T-helper 2 cell treated with Interferon-gamma antibody and Interleukin-4, amounts not matched to agents 100 ng/mL and 5 ng/mL, for 36 hours (primary cell): ENCODE data around the gene SLC2A14. TPM values are rescaled to one million over a fixed set of nuclear protein-coding genes. Genes with fewer than 3 reads are reported as not detected.
"Not testable (repeated sequence)": the region's sequence is repeated elsewhere in the genome, so short reads cannot be mapped to it uniquely, and the experiment has no call there.

ENCODE experiments used
- intact Hi-C: fragments of 100-400 bp; cut with micrococcal nuclease; formaldehyde crosslinking; loops from one replicate; pipeline ENCODE4 v1.15.1; 2023
- total RNA-seq: library from RNA; stranded (reverse); gene quantifications from 2 replicates; pipeline ENCODE4 v1.2.3, GENCODE V29; 2022

SLC2A14 gene
- total RNA-seq, 1 donor from 2014 or later = not detected

DNA sequence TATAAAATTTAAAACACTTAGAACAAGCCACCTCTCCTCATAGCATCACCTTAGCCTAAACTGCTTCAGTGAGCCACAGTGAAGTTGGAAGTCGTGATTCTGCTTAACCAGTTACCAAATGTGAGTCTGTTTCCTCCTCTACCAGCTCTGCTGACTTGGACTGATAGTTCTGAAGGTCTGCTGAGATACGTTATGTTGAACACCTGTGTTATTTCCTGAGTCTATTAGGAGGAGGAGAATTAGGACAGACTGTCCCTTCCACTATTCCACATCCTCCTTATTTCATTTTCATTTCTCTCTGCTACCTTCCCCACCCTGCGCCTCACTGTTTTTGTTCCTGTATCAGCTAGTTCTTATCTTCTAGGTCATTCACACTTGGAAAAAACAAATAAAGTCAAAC lies 2.4 kb downstream of the SLC2A14 start:
- intact Hi-C loops = no loop called here

DNA sequence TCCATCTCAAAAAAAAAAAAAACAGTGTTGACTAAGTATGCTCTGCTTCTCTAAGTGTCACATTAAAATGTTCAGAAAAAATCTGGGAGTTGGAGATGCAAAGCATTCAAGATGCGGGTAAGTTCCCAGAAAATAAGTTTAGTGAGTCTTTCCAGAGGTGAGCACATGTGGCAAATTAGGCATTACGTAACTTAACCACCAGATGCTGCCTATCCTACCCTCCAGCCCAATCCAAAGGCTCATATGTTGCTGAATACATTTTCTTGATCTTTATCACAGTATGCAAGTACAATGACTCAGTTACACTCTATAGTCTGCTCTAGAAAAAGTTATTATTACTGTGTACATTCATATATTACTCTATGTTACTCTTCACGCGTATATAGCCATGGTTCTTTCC lies 3.6 kb downstream of the SLC2A14 start:
- intact Hi-C loops = no loop called here

DNA sequence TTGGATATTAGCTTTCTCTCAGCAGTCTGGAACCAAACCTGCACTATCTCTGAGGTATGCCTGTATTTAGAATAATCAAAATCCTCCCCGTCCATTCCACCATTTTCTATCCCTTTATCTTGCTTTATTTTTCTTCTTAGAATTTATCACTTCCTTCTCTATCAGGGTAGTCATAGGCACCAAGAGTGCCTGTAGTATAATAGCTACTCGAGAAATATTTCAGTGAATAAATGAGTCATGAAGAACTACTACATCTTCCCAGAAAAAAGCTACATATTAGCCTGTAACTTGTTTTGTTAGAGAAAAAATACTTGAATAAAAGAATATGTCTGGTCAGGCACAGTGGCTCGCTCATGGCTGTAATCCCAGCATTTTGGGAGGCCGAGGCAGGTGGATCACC lies 4.3 kb downstream of the SLC2A14 start:
- intact Hi-C loops = no loop called here

- intact Hi-C loops = no loop called here
These were observed 8.0 kb downstream of the SLC2A14 start for GRCh38 chr12:7864601-7865150.

DNA sequence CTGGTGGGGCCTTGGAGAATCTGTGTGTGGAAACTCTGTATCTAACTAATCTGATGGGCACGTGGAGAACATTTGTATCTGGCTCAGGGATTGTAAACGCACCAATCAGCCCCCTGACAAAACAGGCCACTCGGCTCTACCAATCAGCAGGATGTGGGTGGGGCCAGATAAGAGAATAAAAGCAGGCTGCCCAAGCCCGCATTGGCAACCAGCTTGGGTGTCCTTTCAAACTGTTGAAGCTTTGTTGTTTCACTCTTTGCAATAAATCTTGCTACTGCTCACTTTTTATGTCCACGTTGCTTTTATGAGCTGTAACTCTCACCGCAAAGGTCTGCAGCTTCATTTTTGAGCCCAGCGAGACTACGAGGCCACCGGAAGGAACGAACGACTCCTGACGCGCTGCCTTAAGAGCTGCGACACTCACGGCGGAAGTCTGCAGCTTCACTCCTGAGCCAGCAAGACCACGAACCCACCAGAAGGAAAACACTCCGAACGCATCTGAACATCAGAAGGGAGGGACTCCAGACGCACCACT lies 9.8 kb downstream of the SLC2A14 start:
- intact Hi-C loops = not testable (repeated sequence)

GRCh38 chr12:7862301-7862700 lies 10.4 kb downstream of the SLC2A14 start:
- intact Hi-C loops = not testable (repeated sequence)

DNA sequence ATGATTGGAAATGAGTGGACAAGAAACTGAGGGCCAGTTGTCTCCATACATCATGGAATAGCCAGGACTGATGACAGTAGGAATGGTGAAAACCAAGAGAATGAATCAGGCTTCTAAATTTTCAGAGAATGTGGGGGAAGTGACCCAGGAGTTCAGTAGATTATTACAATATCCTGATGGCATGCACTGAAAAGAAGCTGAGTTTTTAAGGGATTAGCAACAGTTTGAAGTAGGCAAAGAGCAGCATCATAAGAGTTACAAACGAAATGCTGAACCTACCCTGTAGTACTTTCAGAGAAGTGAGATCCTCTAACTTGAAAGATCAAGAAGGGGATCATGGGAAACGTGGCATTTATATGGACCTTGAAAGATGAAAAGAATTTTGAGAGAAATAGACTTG lies 13.2 kb downstream of the SLC2A14 start:
- intact Hi-C loops = no loop called here

GRCh38 chr12:7857971-7858370 lies 14.7 kb downstream of the SLC2A14 start:
- intact Hi-C loops = no loop called here

- intact Hi-C loops = no loop called here
These were observed 16.2 kb downstream of the SLC2A14 start for GRCh38 chr12:7856516-7856915.

- intact Hi-C loops = no loop called here
These were observed 19.2 kb downstream of the SLC2A14 start for GRCh38 chr12:7853557-7853956.

DNA sequence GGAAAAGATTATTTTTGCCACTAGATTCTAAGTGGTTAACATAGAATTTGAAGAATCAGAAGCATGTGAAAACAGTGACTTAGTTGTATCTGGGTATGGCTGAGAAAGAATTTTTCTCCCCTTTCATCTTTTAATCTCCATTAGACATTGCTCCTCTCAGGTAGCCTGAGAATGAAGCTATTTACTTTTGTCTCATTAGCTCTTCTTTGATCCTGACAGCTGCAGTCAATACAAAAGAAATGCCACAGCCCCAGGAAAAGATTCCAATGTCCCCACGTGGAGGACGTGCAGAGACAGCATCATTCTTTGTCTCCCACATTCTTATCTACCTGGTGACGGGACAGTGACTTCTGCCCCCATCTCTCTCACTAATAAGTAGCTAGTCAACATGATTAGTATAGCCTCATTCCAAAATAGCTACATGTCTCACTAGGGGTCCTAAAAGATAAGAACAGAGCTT lies 21.1 kb downstream of the SLC2A14 start:
- intact Hi-C loops = not testable (repeated sequence)

DNA sequence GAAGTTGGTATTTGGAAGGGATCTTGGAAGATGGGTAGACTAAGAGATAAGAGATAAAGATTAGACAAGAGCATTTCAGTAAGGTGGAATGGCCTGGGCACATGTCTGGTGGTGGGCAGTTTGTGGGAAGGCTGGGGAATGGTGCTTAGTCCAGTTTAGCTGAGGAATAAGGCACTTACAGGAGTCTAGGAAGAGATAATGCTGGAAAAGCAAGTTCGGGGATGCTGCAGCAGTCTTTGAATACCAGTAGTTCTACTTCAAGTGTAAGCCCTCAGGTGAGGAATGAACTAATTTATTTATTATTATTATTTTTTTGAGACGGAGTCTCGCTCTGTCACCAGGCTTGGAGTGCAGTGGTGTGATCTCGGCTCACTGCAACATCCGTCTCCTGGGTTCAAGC lies 22.6 kb downstream of the SLC2A14 start:
- intact Hi-C loops = not testable (repeated sequence)

DNA sequence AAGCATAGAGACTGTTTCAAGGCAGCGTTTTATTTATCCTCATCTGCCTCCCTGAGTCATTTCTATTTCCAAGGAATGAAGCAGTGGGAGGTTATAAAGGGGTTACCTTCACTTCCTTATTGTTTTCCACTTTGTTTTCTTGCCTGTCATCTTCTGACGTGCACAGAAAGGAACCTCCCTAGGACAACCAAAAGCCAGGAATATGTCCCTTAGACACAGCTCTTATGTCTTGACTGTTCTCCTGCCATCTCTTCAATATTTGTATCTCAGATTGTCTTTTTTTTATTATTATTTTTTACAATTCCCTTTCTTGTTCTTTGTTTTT lies 24.7 kb downstream of the SLC2A14 start:
- intact Hi-C loops = not testable (repeated sequence)

DNA sequence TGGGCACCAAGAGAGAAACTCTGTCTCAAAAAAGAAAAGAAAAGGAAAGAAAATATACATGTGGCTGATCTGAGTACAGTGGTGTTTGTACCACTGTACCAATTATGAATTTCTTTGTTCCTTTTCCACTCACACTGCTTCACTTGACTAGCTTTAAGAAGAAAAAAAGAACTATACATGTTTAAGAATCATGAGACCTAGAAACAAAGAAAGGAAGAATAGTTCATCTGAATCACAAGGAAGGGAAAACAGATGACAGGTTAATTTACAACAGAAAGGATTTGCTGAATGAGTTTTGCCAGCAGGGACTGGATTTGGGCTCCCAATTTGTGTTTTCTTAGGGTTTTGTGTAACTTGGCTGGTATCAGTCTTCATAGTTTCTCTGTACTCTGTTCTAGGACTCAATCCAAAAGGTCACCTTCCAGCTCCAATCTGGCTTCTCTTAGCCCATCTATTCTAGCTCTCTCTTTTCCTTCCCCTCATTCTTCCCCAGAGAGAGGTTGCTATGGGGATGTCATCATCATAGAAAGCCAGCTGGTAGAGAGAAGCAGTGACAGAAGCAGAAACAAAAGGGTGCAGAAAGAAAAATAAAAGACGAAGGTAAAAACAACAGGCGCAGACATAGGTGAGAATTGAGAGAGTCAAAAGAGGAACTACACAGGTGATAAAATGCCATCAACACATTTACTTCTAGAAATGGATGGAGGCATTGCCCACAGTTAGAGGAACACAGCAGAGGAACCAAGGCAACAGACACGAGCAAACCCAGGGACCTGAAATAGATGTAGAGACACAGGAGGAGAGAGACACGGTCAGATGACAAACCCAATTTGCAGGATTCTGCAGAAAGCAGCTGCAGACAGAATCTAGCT lies 25.3 kb downstream of the SLC2A14 start:
- intact Hi-C loops = not testable (repeated sequence)

- intact Hi-C loops = no loop called here
These were observed 28.6 kb downstream of the SLC2A14 start for GRCh38 chr12:7844116-7844515.

GRCh38 chr12:7843583-7843982 lies 29.1 kb downstream of the SLC2A14 start:
- intact Hi-C loops = not testable (repeated sequence)

DNA sequence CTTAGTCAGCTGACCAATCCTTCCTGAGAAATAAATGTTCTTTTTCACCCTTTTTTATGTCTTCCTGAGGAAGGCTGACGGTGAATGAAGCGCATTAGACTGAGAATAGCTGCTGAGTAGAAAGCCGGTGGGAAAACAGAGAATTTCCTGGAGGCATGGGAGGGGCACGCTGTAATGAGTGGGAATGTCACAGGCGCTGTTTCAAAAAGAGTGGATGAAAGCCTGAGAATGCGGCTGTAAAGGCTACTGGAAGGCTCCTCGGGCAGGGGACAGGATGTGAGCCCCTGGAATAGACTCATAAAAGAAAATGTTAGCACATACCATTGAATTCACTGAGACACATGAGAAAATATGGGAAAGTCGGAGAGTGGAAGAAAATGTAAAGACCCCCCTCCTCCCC lies 29.6 kb downstream of the SLC2A14 start:
- intact Hi-C loops = not testable (repeated sequence)

GRCh38 chr12:7842444-7842843 lies 30.3 kb downstream of the SLC2A14 start:
- intact Hi-C loops = not testable (repeated sequence)

- intact Hi-C loops = not testable (repeated sequence)
These were observed 32.9 kb downstream of the SLC2A14 start for GRCh38 chr12:7839848-7840247.

DNA sequence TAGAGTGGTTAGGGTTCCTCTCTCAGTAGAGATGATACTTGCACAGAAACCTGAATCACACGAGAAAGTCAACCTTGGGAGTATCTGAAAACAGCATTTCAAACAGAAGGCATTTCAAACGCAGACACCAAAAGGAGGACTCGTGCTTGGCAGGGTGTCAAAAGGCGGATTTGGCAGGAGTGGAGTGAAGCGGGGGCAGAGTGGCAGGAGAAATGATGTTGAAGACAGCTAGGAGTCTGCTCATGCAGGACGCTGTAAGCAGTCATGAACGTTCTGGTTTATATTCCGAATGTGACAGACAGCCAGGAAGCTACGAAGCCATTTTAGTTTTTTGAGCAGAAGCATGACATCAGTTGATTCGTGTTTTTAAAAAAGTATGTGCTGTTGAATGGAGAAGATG lies 33.5 kb downstream of the SLC2A14 start:
- intact Hi-C loops = not testable (repeated sequence)

DNA sequence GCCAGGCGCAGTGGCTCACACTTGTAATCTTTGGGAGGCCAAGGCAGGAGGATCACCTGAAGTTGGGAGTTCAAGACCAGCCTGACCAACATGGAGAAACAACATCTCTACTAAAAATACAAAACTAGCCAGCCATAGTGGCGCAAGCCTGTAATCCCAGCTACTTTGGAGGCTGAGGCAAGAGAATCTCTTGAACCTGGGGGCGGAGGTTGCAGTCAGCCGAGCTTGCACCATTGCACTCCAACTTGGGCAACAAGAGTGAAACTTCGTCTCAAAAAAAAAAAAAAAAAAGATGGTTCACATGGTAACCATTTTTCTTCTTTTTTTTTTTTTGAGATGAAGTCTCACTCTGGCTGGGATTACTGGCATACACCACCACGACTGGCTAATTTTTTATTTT lies 35.3 kb downstream of the SLC2A14 start:
- intact Hi-C loops = no loop called here

GRCh38 chr12:7835766-7836165 lies 36.9 kb downstream of the SLC2A14 start:
- intact Hi-C loops = no loop called here

DNA sequence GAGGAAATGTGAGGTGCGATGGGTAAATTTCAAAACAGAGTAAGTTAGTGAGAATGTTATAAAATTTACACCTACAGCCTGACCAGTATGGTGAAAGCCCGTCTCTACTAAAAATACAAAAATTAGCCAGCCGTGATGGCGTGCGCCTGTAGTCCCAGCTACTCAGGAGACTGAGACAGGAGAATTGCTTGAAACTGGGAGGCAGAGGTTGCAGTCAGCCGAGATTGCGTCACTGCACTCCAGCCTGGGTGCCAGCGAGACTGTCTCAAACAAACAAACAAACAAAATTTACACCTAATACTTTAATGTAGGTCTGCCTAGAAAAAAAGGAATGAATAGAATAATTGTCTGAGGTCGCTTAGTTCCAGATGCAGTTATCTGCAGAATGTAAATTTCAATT lies 37.6 kb downstream of the SLC2A14 start:
- intact Hi-C loops = no loop called here
